Stimulated activated CD4-positive, alpha-beta T cell treated with anti-CD3 and anti-CD28 coated beads, Interleukin-12 subunit alpha, Interleukin-12 subunit beta, amount 100 ng/mL, for 4 hours (primary cell): ENCODE data around the gene DNAJC17.

Experiments
- DNase-seq: peaks from one replicate; pipeline ENCODE4 v3.0.0-alpha.2; 2020

Gene DNAJC17

GRCh38 chr15:40807028-40807887, at the start of gene DNAJC17, which contains the start of gene ZFYVE19:
Gene DNAJC17, minus strand, starts transcription at chr15:40807473. Its CDS starts 27 bp downstream, at chr15:40807446.
Gene ZFYVE19, plus strand, starts transcription at chr15:40807089. Its CDS starts 501 bp downstream, at chr15:40807590.
- DNase-seq: peak; percentile 95

GRCh38 chr15:40856746-40857145, 49.5 kb upstream of the DNAJC17 start:
- no peak for DNase-seq

GRCh38 chr15:40855706-40856234, 48.5 kb upstream of the DNAJC17 start:
- no peak for DNase-seq

- no peak for DNase-seq
These were observed 46.9 kb upstream of the DNAJC17 start for GRCh38 chr15:40854161-40854560.

GRCh38 chr15:40853241-40853890, 46.1 kb upstream of the DNAJC17 start:
- no peak for DNase-seq

GRCh38 chr15:40852529-40852928, 45.3 kb upstream of the DNAJC17 start:
- no peak for DNase-seq

GRCh38 chr15:40850576-40851112, 43.4 kb upstream of the DNAJC17 start:
- no peak for DNase-seq

- DNase-seq: no peak
These were observed 40.1 kb upstream of the DNAJC17 start for GRCh38 chr15:40847223-40847961.

- no peak for DNase-seq
These were observed 39.6 kb upstream of the DNAJC17 start for GRCh38 chr15:40846841-40847222.

- DNase-seq: no peak
These were observed 38.4 kb upstream of the DNAJC17 start for GRCh38 chr15:40845511-40846284.

- no peak for DNase-seq
These were observed 37.8 kb upstream of the DNAJC17 start for GRCh38 chr15:40845036-40845435.

GRCh38 chr15:40844696-40845030, 37.4 kb upstream of the DNAJC17 start:
- peak; percentile 32 for DNase-seq

- peak; percentile 81 for DNase-seq
These were observed 36.8 kb upstream of the DNAJC17 start, which contains the start of gene SPINT1 for GRCh38 chr15:40843885-40844695. Gene SPINT1, plus strand, starts transcription at chr15:40844048. Its CDS starts 507 bp downstream, at chr15:40844555.

- no peak for DNase-seq
These were observed 36.1 kb upstream of the DNAJC17 start for GRCh38 chr15:40843261-40843884.

- no peak for DNase-seq
These were observed 34.5 kb upstream of the DNAJC17 start for GRCh38 chr15:40841741-40842140.

GRCh38 chr15:40838756-40839155, 31.5 kb upstream of the DNAJC17 start:
- no peak for DNase-seq

- DNase-seq: no peak
These were observed 28.7 kb upstream of the DNAJC17 start for GRCh38 chr15:40836020-40836419.

- no peak for DNase-seq
These were observed 25.6 kb upstream of the DNAJC17 start for GRCh38 chr15:40832903-40833302.

- no peak for DNase-seq
These were observed 24.6 kb upstream of the DNAJC17 start for GRCh38 chr15:40831861-40832260.

GRCh38 chr15:40830884-40831283, 23.6 kb upstream of the DNAJC17 start:
- no peak for DNase-seq

GRCh38 chr15:40829115-40829514, 21.8 kb upstream of the DNAJC17 start:
- no peak for DNase-seq
